GM19238 (cell line): Measurements from ENCODE around the gene SCCPDH.
A peak's percentile ranks its signal among the peaks of the same experiment; 100 is the strongest.
"Not testable (repeated sequence)": the region's sequence is repeated elsewhere in the genome, so short reads cannot be mapped to it uniquely, and the experiment has no call there.

Experiments
- DNase-seq: peaks from one replicate; pipeline ENCODE4 v3.0.0; 2011; ENCODE audit warnings: low spot score; ENCODE audit not compliant: insufficient read length

Gene SCCPDH, protein sequence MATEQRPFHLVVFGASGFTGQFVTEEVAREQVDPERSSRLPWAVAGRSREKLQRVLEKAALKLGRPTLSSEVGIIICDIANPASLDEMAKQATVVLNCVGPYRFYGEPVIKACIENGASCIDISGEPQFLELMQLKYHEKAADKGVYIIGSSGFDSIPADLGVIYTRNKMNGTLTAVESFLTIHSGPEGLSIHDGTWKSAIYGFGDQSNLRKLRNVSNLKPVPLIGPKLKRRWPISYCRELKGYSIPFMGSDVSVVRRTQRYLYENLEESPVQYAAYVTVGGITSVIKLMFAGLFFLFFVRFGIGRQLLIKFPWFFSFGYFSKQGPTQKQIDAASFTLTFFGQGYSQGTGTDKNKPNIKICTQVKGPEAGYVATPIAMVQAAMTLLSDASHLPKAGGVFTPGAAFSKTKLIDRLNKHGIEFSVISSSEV

DNA sequence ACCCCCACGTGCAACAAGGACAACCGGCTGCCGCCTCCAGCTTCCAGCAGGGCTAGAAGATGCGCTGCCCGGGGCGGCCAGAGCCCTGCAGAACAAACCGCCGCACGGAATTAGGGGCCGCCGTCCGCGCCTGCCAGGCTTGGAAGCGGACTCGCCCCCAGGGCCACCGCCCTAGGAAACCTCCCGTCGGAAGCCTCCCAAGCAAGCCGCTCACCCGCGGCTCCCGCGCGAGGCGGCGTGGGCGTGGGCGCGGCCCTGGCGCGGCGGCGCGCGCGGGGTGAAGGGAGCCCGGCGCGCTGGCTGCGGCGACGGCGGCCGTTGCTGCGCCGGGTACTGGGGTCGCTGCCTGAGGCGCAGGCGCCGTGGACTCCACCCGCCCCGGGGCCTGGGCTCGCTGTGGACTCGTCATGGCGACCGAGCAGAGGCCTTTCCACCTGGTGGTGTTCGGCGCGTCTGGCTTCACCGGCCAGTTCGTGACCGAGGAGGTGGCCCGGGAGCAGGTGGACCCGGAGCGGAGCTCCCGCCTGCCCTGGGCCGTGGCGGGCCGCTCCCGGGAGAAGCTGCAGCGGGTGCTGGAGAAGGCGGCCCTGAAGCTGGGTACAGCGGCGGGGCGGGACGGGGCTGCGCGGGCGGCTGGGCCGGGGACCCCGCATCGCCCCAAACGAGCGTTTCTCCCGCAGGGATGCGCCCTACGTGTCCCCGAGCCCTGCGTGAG, at the start of gene SCCPDH:
SCCPDH (plus strand) TSS at position 394 of the 715 bp plus-strand sequence; CDS start at position 408, 14 bp downstream.
- peak; percentile 90 for DNase-seq

DNA sequence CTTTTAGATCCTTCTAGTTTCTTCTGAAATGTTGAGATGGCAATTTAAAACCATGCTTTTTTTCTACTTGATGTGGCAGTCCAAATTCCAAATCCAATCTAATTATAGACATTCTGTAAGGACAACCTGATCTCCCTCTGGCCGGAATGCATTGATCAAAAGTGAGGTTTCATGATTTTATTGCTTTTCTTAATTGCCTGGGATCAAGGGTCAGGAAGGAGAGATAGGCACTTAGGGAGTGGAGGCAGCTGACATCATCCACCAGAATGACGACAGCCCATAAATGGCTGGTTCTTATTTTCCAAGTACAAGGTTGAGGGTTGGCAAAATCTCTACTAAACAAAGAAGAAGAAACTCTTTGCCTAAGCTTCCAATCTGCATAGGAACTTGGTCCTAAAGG, 46.4 kb upstream of the SCCPDH start:
- no peak for DNase-seq

DNA sequence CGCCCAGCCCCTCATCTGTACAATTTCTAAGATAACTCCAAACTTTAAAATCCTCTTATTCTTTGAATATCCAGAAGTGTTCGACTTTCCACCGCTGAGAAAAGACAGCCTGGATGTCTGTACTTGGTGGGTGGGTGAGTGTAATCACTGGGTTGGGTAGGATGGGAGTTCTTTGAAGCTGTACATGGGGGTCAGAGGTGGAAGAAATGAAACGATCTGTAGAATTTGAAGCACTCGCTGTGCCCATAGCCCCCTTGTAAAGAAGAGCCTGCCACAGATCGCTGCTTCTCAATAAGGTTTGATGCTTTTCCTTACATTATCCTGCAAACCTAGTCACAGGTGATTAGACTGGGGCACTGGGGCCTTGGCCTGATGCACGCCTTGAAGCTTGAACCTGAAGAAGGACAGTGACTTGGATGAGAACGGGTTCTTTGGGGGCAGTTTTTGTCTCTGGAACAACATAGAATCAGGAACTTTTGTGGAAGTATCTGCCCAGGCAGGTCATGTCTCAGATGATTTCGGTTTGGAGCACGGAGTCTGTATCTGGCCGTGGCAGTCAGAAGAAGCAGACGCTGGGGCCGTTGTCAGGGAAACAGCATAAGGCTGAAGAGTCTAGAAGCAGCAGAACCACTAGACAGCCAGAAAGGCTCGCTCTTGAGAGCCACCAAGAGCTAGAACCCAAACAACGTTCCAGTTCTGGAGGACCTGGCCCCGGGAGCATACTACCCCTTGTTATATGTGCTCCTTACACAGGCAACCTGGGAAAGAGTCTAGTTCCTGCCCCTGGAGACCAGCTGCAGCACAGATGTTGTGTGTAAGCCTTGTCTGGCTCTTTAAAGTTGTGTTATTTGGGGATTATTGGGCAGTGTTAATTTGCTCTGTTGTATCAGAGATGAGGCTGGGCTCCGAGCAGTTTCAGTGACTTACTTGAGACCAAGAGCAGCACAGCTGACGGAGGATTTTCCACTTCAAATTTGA, 45.1 kb upstream of the SCCPDH start:
- no peak for DNase-seq

DNA sequence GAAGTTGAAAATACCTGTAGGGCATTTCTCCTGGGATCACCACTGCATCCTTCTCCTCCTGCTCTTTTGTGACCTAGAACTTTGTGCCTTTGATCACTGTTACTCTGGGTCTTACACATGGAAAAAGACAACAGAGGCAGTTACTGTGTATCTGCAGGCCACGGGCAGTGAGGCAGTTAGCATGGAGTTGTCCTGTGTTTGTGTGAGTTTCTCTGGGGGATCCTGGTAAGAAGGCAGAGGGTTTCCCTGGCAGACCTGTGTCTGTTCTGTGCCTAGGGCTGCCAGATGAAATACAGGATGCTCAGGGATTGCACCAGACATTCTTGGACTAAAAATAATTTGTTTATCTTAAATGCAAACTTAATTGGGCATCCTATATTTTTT, 44.4 kb upstream of the SCCPDH start:
- no peak for DNase-seq

DNA sequence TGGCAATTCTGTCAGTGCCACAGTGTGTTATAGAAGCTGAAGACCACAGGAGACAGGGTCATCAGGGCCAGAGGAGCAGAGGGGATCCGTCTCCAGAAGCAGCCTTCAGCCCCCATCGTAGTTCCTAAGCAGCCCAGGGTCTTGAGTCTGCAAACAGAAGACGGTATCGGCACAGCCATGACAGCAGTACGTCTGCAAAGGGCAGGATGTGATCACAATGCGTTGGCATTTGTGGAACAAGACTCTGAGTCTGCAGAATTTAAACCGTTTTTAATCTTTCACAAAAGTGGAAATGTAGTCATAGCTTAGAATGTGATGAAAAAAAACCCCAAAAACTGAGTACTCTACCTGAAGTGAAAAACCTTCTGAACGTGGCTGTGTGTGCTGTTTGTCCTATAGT, 44.0 kb upstream of the SCCPDH start:
- no peak for DNase-seq

DNA sequence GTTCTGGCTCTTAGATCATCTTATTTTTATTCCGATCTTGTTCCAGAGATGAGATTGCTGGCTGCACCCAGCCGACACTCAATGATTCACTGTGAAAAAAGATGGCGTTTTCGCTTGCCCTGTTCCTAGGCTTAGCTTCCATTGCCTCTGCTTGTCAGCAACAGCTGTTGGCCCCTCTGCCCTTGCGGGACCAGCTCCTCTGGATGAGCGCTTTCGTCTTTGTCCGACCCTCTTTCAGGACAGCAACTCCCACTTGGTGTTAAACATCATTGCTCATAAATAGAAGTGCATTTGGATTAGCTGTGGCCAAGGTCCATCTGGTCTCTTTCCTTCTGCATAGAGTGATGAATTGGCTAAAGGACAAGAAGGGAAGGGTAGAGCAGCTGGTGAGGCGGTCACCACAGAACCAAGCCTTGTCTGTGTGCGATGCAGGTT, 43.5 kb upstream of the SCCPDH start:
- DNase-seq = no peak

DNA sequence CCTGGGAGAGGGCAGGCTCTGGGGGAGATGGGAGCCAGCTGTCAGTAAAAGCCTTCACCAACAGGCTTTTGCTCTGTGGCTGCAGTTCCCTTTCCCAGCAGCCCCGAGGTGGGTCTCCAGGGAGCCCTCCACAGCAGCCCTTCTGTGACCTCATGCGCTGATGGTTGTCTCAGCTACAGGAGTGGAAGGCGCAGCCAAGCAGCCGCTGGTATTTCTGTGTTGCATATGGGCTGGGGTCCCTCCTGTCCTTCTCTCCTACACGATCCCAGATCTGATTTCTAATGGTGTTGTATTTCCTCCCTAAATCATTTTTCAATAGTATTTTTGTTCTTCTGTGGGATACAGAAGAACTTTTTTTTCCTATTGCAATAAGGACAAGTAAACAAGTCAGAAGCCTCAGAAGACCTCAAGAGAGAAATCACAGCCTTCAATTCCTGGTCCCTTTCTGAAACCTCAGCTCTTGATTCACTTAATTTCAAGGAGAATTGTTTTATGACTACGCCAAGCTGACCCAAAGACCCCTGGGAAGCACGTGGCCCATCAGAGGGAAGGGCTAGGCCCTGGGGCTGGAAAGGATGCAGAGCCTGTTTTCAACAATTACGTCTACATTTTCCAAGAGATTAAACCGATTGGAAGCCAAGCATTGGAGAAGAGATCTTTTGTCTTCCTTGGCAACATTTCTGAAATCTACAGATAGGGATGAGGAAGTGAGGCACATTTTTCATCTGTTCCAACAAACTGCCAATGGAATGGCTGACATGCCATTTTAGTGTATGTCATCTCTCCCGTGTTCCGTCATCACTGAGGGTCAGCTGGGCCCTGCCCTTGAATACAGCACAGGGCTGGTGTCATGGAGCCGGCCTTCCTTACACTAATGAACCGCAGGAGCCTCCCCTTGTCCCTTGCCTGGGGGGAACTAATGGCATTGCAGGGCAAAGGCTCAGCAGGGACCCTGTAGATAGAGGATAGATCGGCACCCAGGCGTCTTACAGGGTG, 42.0 kb upstream of the SCCPDH start:
- no peak for DNase-seq

DNA sequence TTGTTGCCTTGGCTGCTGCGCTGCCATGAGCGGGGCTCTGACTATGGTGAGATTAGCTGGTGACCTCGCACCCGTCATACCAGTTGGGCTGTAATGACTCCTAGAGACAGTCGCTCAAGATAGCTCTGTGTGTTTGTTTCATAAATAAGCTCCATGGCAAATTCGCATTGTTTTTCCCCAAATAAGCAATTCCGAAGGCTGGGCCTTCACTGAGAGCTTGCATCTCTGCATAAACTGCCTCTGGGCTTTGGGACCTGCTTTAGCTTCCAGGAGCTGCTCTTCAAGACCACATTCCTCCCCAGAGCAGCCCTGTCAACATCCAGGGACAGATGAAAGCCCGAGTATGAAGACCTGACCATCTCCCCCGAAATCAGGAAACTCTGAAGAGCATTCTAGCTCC, 40.7 kb upstream of the SCCPDH start:
- DNase-seq = no peak

DNA sequence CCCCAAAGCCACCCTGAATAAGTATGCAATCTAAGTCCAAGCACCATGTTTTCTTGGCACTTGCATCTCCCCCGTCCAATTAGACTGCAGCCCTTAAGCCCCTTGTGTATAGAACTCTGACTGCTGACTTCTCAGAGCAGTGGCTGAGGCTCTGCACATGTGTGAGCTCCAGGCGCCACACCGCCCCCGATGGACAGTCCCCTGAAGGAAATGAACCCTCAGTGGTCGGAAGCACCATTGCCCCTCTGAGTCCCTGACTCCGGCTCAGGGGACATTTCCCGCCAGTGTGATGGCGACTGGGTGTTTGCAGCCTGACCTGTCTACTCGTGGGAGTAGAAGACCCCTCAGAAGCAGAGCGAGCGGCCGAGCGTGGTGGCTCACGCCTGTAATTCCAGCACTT, 37.2 kb upstream of the SCCPDH start:
- DNase-seq = no peak

DNA sequence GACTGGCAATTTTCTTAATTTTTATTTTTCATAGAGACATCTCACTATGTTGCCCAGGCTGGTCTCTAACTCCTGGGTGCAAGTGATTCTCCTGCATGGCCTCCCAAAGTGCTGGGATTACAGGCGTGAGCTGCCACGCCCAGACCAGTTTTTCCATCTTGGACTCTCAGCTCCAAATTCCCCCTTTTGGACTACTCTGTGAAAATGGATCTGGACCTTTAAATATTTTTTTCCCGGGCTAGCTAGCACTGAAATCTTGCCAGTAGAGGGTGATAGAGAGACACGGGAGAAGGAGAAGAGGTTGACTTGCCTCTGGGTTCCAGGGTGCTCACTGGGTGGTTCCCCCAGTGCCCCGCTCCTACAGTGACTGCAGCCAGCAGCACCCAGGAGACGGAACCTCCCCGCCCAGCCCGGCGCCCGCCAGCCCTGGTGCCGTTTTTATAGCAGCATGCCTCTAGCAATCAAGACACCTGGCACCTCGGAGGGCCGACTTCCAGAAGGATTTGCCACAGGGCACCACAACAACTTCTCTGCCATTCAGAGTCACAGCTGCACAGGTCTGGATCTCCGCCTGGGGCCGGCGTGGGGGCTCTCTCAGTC, 34.7 kb upstream of the SCCPDH start:
- DNase-seq = peak; percentile 81

DNA sequence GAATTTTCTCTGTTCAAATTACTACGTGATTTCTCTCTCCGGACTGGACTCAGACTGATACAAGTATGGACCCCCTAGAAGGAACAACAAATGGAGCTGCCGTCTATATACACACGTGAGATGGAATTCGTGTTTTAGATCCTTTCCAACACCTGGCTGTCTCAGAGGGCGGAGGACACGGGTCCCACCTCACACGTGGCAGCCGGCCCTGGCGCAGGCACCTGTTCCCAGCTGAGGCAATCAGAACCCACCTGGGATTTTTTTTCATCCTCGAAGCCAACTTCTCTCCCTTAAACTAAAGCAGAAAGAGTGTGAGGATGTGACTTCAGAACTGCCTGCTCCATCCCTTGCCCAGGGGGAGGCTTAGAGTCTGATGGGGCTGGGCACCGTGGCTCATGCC, 34.1 kb upstream of the SCCPDH start:
- no peak for DNase-seq

DNA sequence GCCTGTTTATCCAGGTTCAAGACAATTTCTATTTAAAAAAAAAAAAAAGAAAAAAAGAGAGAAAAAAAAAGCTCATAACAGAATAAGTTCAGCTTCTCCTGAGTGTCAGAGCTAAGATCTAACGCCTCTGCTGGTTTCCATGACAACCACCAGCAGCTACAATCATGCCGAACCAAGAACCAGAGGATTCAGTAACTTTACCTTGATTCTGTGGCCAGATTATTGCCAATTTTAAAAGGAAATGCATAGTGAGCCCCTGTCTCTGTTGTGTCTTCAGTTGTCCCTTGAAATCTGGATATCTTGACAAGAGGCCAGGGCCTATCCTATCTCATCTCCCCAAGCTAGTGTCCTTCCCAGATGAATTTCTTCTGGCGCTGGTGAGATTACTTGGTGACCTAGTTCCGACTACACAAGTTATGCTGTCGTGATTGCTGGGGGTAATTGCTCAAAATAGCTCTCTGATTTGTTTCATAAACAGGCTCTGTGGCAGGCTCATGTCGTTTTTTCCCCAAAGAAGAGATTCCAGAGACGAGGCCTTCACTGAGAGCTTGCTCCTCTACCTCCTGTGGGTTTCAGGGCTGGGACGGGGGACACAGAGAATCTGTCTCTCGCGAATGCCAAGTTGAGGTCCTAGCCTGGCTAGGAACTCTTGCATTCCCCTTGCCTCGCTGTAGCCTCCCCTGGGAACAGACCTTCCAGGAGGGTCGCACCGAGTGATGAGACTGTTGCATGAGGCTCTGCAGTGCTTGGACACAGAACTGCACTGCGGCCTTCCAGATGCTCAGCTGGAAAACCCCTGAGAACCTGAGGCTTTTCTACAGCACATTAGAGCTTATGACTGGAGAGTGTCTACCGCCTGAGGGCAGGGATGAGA, 32.4 kb upstream of the SCCPDH start:
- no peak for DNase-seq

DNA sequence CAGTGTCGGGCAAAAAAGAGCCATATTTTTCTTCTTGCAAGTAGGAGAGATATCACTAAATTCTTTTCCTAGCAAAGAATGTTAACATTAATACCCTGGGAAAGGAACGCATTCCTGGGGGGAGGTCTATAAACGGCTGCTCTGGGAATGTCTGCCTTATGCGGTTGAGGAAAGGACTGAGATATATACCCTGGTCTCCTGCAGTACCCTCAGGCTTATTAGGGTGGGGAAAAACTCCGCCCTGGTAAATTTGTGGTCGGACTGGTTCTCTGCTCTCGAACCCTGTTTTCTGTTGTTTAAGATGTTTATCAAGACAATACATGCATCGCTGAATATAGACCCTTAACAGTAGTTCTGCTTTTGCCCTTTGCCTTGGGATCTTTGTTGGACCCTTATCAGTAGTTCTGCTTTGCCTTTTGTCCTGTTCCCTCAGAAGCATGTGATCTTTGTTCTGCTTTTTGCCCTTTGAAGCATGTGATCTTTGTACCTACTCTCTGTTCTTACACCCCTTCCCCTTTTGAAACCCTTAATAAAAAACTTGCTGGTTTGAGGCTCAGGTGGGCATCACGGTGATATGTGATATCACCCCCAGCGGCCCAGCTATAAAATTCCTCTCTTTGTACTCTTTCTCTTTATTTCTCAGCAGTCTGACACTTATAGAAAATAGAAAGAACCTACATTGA, 29.9 kb upstream of the SCCPDH start:
- DNase-seq = not testable (repeated sequence)

DNA sequence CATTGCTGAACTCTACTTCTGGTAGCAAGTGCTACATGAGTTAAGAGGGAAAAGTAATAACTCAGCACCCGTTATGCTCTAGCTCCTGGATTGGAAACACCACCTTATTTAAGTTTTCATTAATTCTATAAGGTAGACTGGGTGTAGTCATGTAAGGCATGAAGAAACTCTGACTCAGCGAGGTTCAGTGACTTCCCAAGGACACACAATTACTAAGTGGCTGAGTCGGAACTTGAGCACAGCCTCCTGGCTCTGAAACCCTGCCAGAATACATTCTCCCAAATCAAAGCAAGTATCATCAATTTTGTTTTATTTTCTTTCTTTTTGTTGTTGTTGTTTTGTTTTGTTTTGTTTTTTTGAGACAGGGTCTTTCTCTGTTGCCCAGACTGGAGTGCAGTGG, 29.1 kb upstream of the SCCPDH start:
- DNase-seq = no peak

DNA sequence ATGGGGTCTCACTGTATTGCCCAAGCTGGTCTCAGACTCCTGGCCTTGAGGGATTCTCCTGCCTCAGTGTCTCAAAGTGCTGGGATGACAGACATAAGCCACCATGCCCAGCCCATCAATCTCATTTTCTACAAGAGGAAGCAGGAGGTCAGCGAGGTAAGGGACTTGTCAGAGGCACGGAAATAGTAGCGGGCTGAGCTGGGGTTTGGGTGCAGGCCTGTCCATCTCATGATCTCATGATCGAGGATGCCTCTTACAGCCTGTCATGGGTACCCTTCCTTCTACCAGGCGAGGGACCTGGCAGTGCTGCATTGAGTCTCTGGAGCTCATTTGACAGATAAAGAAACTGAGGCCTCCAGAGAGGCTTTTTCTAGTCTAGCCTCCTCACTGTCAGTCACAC, 28.5 kb upstream of the SCCPDH start:
- no peak for DNase-seq

DNA sequence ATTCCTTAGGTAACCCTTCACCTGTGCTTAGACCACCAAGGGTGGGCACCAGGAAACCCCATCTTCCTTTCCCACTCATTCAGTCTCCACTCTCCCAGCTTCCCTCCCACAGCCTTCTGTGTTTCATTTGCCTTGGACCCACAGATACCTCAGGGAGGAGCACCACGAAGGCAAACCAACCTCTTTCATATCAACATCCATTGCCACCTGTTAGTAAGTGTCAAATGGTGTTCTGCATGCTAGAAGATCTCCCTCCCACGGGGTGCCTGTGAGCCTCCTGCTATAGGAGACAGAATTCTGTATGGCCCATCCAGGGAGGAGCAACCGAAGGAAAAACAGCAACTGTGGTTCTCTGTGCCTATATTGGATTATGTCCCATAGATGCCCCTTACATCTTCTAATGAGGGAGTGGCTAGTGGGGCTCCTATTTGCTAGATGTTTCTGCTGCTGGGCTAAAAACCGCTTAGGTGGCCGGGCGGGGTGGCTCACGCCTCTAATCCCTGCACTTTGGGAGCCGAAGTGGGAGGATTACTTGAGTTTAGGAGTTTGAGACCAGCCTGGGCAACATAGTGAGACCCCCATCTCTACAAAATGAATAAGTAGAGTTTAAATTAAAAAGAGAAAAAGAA, 25.6 kb upstream of the SCCPDH start:
- no peak for DNase-seq

DNA sequence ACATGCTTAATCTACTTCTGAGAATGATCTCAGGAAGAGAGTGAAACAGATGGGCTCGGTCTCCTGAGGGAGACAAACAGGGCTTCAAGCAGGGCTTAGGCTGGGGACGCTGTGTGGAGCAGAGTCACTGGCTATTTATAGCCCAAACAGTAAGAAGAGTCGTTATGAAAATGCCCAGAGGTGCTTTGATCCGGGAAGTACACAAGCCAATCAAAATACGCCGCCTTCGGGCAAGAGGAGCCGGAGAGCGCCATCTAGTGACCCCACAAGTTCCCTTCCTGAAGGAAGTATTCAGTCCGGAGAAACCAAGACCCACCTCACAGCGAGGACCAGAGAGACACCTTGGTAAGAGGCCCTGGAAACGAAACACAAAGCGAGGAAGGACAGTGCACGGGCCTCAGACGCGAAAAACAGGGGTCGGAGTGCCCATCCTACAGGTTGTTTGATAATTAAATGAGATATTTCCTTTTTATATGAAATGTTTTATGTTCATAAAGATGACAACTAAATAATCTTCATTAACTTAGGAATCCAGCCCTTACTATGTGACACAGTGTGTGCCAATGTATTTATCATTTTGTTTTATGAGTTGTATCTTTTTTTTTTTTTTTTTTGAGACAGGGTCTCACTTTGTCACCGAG, 25.0 kb upstream of the SCCPDH start:
- peak; percentile 82 for DNase-seq
